IPS-NIHi11 (cell line): Measurements from ENCODE around the gene ADAD1.
"Not testable (repeated sequence)": the region's sequence is repeated elsewhere in the genome, so short reads cannot be mapped to it uniquely, and the experiment has no call there.

Experiments used
- DNase-seq: peaks from one replicate; pipeline ENCODE4 v3.0.0; 2012; ENCODE audit warnings: mixed read lengths, low spot score

ADAD1 gene

GRCh38 chr4:122378711-122379110 is at the start of gene ADAD1:
TSS of gene ADAD1 (plus strand) at chr4:122379011. CDS start at chr4:122380070, 1,059 bp downstream.
- DNase-seq: no peak

GRCh38 chr4:122329876-122330565 is 48.8 kb upstream of the ADAD1 start:
- DNase-seq: no peak

GRCh38 chr4:122331195-122331594 is 47.6 kb upstream of the ADAD1 start:
- DNase-seq: no peak

DNA sequence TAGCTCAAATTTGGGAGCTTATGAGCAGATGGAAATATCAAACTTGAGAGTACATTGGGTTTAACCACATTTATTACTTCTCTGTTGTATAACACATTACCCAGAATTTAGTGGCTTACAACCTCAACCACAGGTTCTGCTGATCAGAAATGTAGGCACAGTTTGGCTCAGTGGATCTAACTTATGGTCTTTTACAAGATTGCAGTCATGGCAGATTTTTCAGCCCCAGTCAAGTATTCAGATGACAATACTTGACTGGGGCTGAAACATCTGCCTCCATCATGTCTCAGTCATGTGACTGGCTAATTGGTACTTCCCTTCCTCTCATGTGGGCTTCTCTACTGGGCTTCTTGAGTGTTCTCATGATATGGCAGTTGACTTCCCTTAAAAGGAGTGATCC is 44.0 kb upstream of the ADAD1 start:
- no peak for DNase-seq

GRCh38 chr4:122341886-122342285 is 36.9 kb upstream of the ADAD1 start:
- DNase-seq: no peak

- no peak for DNase-seq
Measured at GRCh38 chr4:122346036-122346435, 32.8 kb upstream of the ADAD1 start.

DNA sequence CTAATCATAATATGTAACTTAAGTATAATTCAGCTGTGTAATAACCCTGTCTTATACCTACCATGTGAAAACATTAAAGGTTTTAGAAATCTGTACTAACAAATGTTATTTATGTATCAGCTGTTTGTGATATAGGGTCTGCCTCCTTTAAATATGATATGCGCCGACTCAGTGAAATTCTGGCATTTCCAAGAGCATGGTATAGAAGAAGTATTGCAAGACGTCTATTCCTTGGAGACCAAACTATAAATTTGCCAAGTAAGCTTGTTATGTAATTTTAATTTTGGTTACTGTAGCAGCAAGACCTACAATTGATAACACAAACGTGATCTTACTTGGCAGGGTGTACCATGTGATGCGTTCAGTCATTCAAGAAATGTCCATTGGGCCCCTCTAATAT is 32.3 kb upstream of the ADAD1 start:
- DNase-seq: no peak

GRCh38 chr4:122356317-122356808 is 22.4 kb upstream of the ADAD1 start:
- no peak for DNase-seq

DNA sequence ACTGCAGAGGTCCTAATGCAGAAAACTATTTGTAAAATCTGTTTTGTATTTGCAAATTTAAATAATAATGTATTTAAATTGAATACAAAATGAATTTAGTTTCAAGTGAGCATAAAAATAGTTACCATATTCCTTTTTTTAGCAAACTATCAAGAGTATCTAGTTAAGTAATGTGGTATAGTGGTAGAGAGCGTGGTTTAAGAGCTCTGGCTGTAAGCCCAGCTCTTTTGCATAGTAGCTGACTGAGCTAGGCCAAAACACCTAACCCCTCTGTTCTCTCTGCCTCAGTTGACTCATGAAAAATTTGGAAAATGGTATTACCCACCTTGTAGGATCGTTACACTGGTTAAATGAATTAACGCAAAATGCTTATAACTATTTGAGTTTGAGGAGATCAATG is 18.1 kb upstream of the ADAD1 start:
- DNase-seq: no peak

DNA sequence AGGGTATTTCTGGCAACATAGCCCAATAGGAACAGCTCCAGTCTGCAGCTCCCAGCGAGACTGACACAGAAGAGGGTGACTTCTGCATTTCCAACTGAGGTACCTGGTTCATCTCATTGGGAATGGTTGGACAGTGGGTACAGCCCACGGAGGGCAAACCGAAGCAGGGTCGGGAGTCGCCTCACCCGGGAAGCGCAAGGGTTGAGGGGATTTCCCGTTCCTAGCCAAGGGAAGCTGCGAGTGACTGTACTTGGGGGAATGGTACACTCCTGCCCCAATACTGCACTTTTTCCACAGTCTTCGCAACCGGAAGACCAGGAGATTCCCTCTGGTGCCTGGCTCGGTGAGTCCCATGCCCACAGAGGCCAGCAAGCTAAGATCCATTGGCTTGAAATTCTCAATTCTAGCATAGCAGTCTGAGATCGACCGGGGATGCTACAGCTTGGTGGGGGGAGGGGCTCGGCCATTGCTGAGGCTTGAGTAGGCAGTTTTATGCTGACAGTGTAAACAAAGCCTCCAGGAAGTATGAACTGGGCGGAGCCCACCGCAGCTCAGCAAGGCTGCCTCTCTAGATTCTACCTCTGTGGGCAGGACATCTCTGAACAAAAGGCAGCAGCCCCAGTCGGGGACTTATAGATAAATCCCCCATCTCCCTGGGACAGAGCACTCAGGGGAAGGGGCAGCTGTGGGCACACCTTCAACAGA is 14.0 kb upstream of the ADAD1 start:
- DNase-seq: no peak

DNA sequence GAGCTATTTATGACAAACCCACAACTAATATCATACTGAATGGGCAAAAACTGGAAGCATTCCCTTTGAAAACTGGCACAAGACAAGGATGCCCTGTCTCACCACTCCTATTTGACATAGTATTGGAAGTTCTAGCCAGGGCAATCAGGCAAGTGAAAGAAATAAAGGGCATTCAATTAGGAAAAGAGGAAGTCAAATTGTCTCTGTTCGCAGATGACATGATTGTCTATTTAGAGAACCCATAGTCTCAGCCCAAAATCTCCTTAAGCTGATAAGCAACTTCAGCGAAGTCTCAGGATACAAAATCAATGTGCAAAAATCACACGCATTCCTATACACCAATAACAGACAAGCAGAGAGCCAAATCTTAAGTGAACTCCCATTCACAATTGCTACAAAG is 10.0 kb upstream of the ADAD1 start:
- DNase-seq: not testable (repeated sequence)

DNA sequence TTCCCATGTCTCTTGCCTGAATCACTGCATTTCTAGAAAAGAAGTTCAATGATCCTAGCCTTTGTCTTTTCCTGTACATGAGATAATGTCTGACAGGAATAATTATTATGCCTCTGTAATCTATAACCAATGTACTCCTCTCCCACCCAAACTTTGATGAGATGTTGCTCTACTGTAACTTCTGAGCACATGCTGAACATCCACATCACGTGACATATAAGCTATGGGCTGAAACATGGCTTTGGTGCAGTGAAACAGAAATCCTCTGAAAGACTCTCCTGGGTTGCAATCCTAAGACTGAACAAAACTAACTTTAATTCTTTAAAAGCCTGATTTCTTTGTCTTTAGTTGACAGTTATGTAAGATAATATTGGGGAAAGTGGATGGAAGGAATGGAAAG is 1.5 kb upstream of the ADAD1 start:
- no peak for DNase-seq

- DNase-seq: no peak
Measured at GRCh38 chr4:122379239-122379638, 428 bp downstream of the ADAD1 start.

GRCh38 chr4:122383341-122383740 is 4.5 kb downstream of the ADAD1 start:
- DNase-seq: no peak

- no peak for DNase-seq
Measured at GRCh38 chr4:122384245-122384644, 5.4 kb downstream of the ADAD1 start.

DNA sequence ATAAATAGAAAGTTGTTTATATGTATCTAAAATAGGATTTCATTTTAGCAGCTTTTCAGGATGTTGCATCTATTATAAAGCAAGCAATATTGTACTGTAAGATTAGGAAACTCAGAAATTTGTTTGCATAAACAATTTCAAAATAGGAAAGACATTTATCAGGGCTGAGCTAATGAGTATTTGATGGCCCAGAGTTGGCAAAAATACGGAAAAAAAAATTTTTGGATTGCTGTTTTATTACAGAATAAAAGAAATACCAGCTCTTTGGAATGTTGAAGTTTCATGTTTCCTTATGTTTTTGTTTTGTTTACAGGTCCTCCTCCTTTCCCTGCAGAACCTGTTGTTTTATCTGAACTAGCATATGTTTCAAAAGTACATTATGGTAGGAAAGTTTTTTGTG is 14.5 kb downstream of the ADAD1 start:
- DNase-seq: no peak

GRCh38 chr4:122403861-122404260 is 25.1 kb downstream of the ADAD1 start:
- DNase-seq: no peak

- DNase-seq: no peak
Measured at GRCh38 chr4:122412547-122412946, 33.7 kb downstream of the ADAD1 start.

GRCh38 chr4:122423246-122423645 is 44.4 kb downstream of the ADAD1 start:
- no peak for DNase-seq

GRCh38 chr4:122431351-122431750 is 52.5 kb downstream of the ADAD1 start:
- no peak for DNase-seq

DNA sequence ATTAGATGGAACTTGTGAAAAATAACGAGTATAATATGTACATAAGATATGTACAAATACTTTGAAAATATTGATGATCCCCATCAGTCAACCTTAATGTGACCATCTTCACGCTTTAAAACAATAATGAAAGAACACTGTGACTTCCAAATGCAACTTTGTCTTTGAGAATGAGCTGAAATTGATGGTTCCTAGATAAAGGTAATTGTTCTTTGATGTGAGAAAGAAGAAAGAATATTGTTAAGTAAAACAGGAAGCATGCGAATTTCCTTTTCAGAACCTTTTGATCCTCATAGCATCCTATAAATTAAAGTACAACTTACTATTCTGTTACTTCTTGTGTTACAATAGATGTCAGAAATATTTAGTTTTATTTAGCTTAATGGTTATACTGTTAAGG is 55.5 kb downstream of the ADAD1 start:
- no peak for DNase-seq

- peak; percentile 58 for DNase-seq
Measured at GRCh38 chr4:122450847-122451246, 72.0 kb downstream of the ADAD1 start.

- DNase-seq: no peak
Measured at GRCh38 chr4:122453384-122453995, 74.7 kb downstream of the ADAD1 start.
